HG02623 (cell line): ENCODE measurements around the gene PHF12.

Experiments
- ATAC-seq: cut with Tn5 transposase; IDR thresholded peaks from one replicate; pipeline ENCODE4 v1.9.1; 2021; ENCODE audit warnings: moderate library complexity; ENCODE audit not compliant: unreplicated experiment

PHF12 gene

GRCh38 chr17:28951428-28951990 lies at the start of gene PHF12:
TSS of gene PHF12 (minus strand) at chr17:28951518. CDS start at chr17:28950960, 558 bp downstream.
- ATAC-seq, result peak; percentile 55

- no peak for ATAC-seq
Observed at GRCh38 chr17:29000973-29001372, 49.7 kb upstream of the PHF12 start.

- ATAC-seq, result no peak
Observed at GRCh38 chr17:28999206-28999605, 47.9 kb upstream of the PHF12 start.

- no peak for ATAC-seq
Observed at GRCh38 chr17:28997806-28998205, 46.5 kb upstream of the PHF12 start.

- ATAC-seq, result no peak
Observed at GRCh38 chr17:28996554-28997096, 45.3 kb upstream of the PHF12 start.

GRCh38 chr17:28993645-28994426 lies 42.5 kb upstream of the PHF12 start:
- ATAC-seq, result no peak

- no peak for ATAC-seq
Observed at GRCh38 chr17:28992625-28993600, 41.6 kb upstream of the PHF12 start.

- no peak for ATAC-seq
Observed at GRCh38 chr17:28992185-28992584, 40.9 kb upstream of the PHF12 start.

- no peak for ATAC-seq
Observed at GRCh38 chr17:28991779-28992178, 40.5 kb upstream of the PHF12 start.

GRCh38 chr17:28989028-28989427 lies 37.7 kb upstream of the PHF12 start:
- ATAC-seq, result no peak

GRCh38 chr17:28988475-28988874 lies 37.2 kb upstream of the PHF12 start:
- ATAC-seq, result no peak

- ATAC-seq, result no peak
Observed at GRCh38 chr17:28986714-28987655, 35.7 kb upstream of the PHF12 start.

GRCh38 chr17:28985950-28986713 lies 34.8 kb upstream of the PHF12 start:
- no peak for ATAC-seq

- no peak for ATAC-seq
Observed at GRCh38 chr17:28983286-28984230, 32.2 kb upstream of the PHF12 start.

GRCh38 chr17:28982131-28982793 lies 30.9 kb upstream of the PHF12 start:
- no peak for ATAC-seq

GRCh38 chr17:28978356-28978964 lies 27.1 kb upstream of the PHF12 start:
- no peak for ATAC-seq

GRCh38 chr17:28977659-28978355 lies 26.5 kb upstream of the PHF12 start:
- ATAC-seq, result no peak
